Rectal smooth muscle tissue (tissue), 1 donor: ENCODE measurements around the gene PFKM.

ENCODE experiments used
- H3K27ac ChIP-seq: one replicate; pipeline ENCODE4 v1.7.0; 2013; ENCODE audit warnings: low read depth, low read length, inconsistent platforms
- H3K27me3 ChIP-seq: one replicate; pipeline ENCODE4 v1.7.0; 2013; ENCODE audit warnings: low read length; ENCODE audit not compliant: control insufficient read depth, insufficient read depth
- H3K36me3 ChIP-seq: one replicate; pipeline ENCODE4 v1.7.0; 2013; ENCODE audit warnings: low read length; ENCODE audit not compliant: control insufficient read depth, insufficient read depth
- H3K4me1 ChIP-seq: one replicate; pipeline ENCODE4 v1.7.0; 2013; ENCODE audit warnings: low read length; ENCODE audit not compliant: control insufficient read depth, insufficient read depth
- H3K4me3 ChIP-seq: one replicate; pipeline ENCODE4 v1.7.0; 2013; ENCODE audit warnings: low read length
- H3K9ac ChIP-seq: one replicate; pipeline ENCODE4 v1.7.0; 2013; ENCODE audit warnings: low read length

Gene PFKM

GRCh38 chr12:48119078-48119833 is at the start of gene PFKM:
TSS of gene PFKM (plus strand) at chr12:48119364. CDS start at chr12:48122775, 3,411 bp downstream.
- peaks cover 3% of the 10 kb centered on the region for H3K36me3 ChIP-seq
- no peak within 1 kb of the TSS for H3K9ac ChIP-seq
- peak within 1 kb of the TSS; percentile 64 for H3K27ac ChIP-seq
- H3K4me1 ChIP-seq: peaks cover 6% of the 10 kb centered on the region
- H3K27me3 ChIP-seq: no peaks in the 10 kb centered on the region
- peak within 1 kb of the TSS; percentile 81 for H3K4me3 ChIP-seq

GRCh38 chr12:48070033-48070432 is 49.1 kb upstream of the PFKM start:
- H3K27me3 ChIP-seq: no peaks in the 10 kb centered on the region
- no peaks in the 10 kb centered on the region for H3K4me1 ChIP-seq
- no peak overlapping the region for H3K27ac ChIP-seq
- peaks cover 17% of the 10 kb centered on the region for H3K36me3 ChIP-seq
- H3K9ac ChIP-seq: no peak overlapping the region
- H3K4me3 ChIP-seq: no peak overlapping the region

- Histone ChIP-seq H3K9ac (no peak overlapping the region), H3K27me3 (no peaks in the 10 kb centered on the region), H3K27ac (no peak overlapping the region), H3K4me3 (no peak overlapping the region), H3K36me3 (peaks cover 12% of the 10 kb centered on the region), H3K4me1 (no peaks in the 10 kb centered on the region)
These were observed 48.4 kb upstream of the PFKM start for GRCh38 chr12:48070731-48071130.

GRCh38 chr12:48071808-48072207 is 47.4 kb upstream of the PFKM start:
- Histone ChIP-seq H3K36me3 (peaks cover 12% of the 10 kb centered on the region), H3K4me1 (no peaks in the 10 kb centered on the region), H3K4me3 (no peak overlapping the region), H3K27me3 (no peaks in the 10 kb centered on the region), H3K27ac (no peak overlapping the region), H3K9ac (no peak overlapping the region)

GRCh38 chr12:48072266-48072665 is 46.9 kb upstream of the PFKM start:
- Histone ChIP-seq H3K4me3 (no peak overlapping the region), H3K9ac (no peak overlapping the region), H3K27ac (no peak overlapping the region), H3K36me3 (peaks cover 12% of the 10 kb centered on the region), H3K4me1 (no peaks in the 10 kb centered on the region), H3K27me3 (no peaks in the 10 kb centered on the region)

GRCh38 chr12:48074266-48074665 is 44.9 kb upstream of the PFKM start:
- Histone ChIP-seq H3K36me3 (peaks cover 10% of the 10 kb centered on the region), H3K9ac (no peak overlapping the region), H3K27ac (no peak overlapping the region), H3K4me1 (no peaks in the 10 kb centered on the region), H3K27me3 (no peaks in the 10 kb centered on the region), H3K4me3 (no peak overlapping the region)

GRCh38 chr12:48075832-48076231 is 43.3 kb upstream of the PFKM start:
- H3K27me3 ChIP-seq: no peaks in the 10 kb centered on the region
- no peak overlapping the region for H3K9ac ChIP-seq
- H3K27ac ChIP-seq: no peak overlapping the region
- no peaks in the 10 kb centered on the region for H3K36me3 ChIP-seq
- H3K4me3 ChIP-seq: no peak overlapping the region
- no peaks in the 10 kb centered on the region for H3K4me1 ChIP-seq

GRCh38 chr12:48077111-48077510 is 42.1 kb upstream of the PFKM start:
- Histone ChIP-seq H3K4me3 (no peak overlapping the region), H3K9ac (no peak overlapping the region), H3K27me3 (no peaks in the 10 kb centered on the region), H3K27ac (no peak overlapping the region), H3K4me1 (no peaks in the 10 kb centered on the region), H3K36me3 (no peaks in the 10 kb centered on the region)

- Histone ChIP-seq H3K27me3 (no peaks in the 10 kb centered on the region), H3K9ac (no peak overlapping the region), H3K4me3 (no peak overlapping the region), H3K36me3 (peaks cover 2% of the 10 kb centered on the region), H3K27ac (no peak overlapping the region), H3K4me1 (no peaks in the 10 kb centered on the region)
These were observed 40.3 kb upstream of the PFKM start for GRCh38 chr12:48078901-48079300.

GRCh38 chr12:48080285-48080684 is 38.9 kb upstream of the PFKM start:
- Histone ChIP-seq H3K27ac (no peak overlapping the region), H3K9ac (no peak overlapping the region), H3K36me3 (peaks cover 6% of the 10 kb centered on the region), H3K27me3 (no peaks in the 10 kb centered on the region), H3K4me3 (no peak overlapping the region), H3K4me1 (no peaks in the 10 kb centered on the region)

- no peaks in the 10 kb centered on the region for H3K27me3 ChIP-seq
- H3K36me3 ChIP-seq: peaks cover 8% of the 10 kb centered on the region
- no peaks in the 10 kb centered on the region for H3K4me1 ChIP-seq
- no peak overlapping the region for H3K9ac ChIP-seq
- H3K4me3 ChIP-seq: no peak overlapping the region
- no peak overlapping the region for H3K27ac ChIP-seq
These were observed 38.3 kb upstream of the PFKM start for GRCh38 chr12:48080821-48081220.

GRCh38 chr12:48084066-48084465 is 35.1 kb upstream of the PFKM start:
- H3K9ac ChIP-seq: no peak overlapping the region
- H3K4me3 ChIP-seq: no peak overlapping the region
- H3K36me3 ChIP-seq: peaks cover 13% of the 10 kb centered on the region
- H3K4me1 ChIP-seq: no peaks in the 10 kb centered on the region
- H3K27me3 ChIP-seq: no peaks in the 10 kb centered on the region
- no peak overlapping the region for H3K27ac ChIP-seq

GRCh38 chr12:48084841-48085460 is 34.2 kb upstream of the PFKM start:
- Histone ChIP-seq H3K27ac (no peak overlapping the region), H3K4me1 (no peaks in the 10 kb centered on the region), H3K4me3 (no peak overlapping the region), H3K9ac (no peak overlapping the region), H3K36me3 (peaks cover 15% of the 10 kb centered on the region), H3K27me3 (no peaks in the 10 kb centered on the region)
